Measurements from ENCODE around the gene CELSR1. TPM values are rescaled to one million over a fixed set of nuclear protein-coding genes. Genes with fewer than 3 reads are reported as not detected.

CELSR1 gene
- total RNA-seq, 1 donor from 2014 or later = 27.6 TPM

GRCh38 chr22:46549563-46549840, 12.1 kb upstream of the CELSR1 start:
- no peak overlapping the region for H3K4me3 Mint-ChIP-seq (ENCODE audit: unreplicated experiment)
- Histone ChIP-seq H3K4me2 (ENCODE audit: low read length) (peak overlapping the region; percentile 30), H3K36me3 (ENCODE audit: insufficient read depth, low read length) (no peaks in the 10 kb centered on the region), H3K9ac (ENCODE audit: low read length) (no peak overlapping the region), H3K9me3 (ENCODE audit: insufficient read depth, low read depth, low read length) (peaks cover 13% of the 10 kb centered on the region), H3K4me3 (ENCODE audit: insufficient read depth, low read depth, low read length) (no peak overlapping the region), H4K20me1 (ENCODE audit: insufficient read depth, low read length) (no peaks in the 10 kb centered on the region), H3K27me3 (ENCODE audit: insufficient read depth, low read length) (no peaks in the 10 kb centered on the region), H3K4me1 (ENCODE audit: insufficient read depth, low read length) (peaks cover 30% of the 10 kb centered on the region), H3K27ac (ENCODE audit: low read depth, low read length) (no peak overlapping the region), H2AFZ (ENCODE audit: low read depth, low read length) (no peak overlapping the region), H3K79me2 (ENCODE audit: insufficient read depth, low read length) (no peaks in the 10 kb centered on the region)
- H3K36me3 Mint-ChIP-seq (ENCODE audit: low read depth, unreplicated experiment) = peaks cover 4% of the 10 kb centered on the region
- TF ChIP-seq EZH2 (IDR thresholded peaks at IDR 0.05; ENCODE audit: insufficient read depth, low read length) = no peak
- TF ChIP-seq, protein P1, sequence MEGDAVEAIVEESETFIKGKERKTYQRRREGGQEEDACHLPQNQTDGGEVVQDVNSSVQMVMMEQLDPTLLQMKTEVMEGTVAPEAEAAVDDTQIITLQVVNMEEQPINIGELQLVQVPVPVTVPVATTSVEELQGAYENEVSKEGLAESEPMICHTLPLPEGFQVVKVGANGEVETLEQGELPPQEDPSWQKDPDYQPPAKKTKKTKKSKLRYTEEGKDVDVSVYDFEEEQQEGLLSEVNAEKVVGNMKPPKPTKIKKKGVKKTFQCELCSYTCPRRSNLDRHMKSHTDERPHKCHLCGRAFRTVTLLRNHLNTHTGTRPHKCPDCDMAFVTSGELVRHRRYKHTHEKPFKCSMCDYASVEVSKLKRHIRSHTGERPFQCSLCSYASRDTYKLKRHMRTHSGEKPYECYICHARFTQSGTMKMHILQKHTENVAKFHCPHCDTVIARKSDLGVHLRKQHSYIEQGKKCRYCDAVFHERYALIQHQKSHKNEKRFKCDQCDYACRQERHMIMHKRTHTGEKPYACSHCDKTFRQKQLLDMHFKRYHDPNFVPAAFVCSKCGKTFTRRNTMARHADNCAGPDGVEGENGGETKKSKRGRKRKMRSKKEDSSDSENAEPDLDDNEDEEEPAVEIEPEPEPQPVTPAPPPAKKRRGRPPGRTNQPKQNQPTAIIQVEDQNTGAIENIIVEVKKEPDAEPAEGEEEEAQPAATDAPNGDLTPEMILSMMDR (IDR thresholded peaks at IDR 0.05; ENCODE audit: insufficient read depth, low read depth, low read length) = no peak
- no peak for DNase-seq (ENCODE audit: low read depth)
- peaks cover 37% of the 10 kb centered on the region for H3K4me1 Mint-ChIP-seq (ENCODE audit: low read depth, unreplicated experiment)
- H3K27ac Mint-ChIP-seq (ENCODE audit: unreplicated experiment) = peak overlapping the region; percentile 77
- peaks cover 19% of the 10 kb centered on the region for H3K27me3 Mint-ChIP-seq (ENCODE audit: low read depth, unreplicated experiment)
- FAIRE-seq = no peak
- peaks cover 6% of the 10 kb centered on the region for H3K9me3 Mint-ChIP-seq (ENCODE audit: unreplicated experiment)

- Histone ChIP-seq H3K9ac (ENCODE audit: low read length) (peak overlapping the region; percentile 42), H3K27ac (ENCODE audit: low read depth, low read length) (peak overlapping the region; percentile 64), H3K9me3 (ENCODE audit: insufficient read depth, low read depth, low read length) (peaks cover 7% of the 10 kb centered on the region), H3K36me3 (ENCODE audit: insufficient read depth, low read length) (no peaks in the 10 kb centered on the region), H3K4me1 (ENCODE audit: insufficient read depth, low read length) (peaks cover 30% of the 10 kb centered on the region), H3K4me2 (ENCODE audit: low read length) (peak overlapping the region; percentile 72), H3K4me3 (ENCODE audit: insufficient read depth, low read depth, low read length) (no peak overlapping the region), H3K79me2 (ENCODE audit: insufficient read depth, low read length) (no peaks in the 10 kb centered on the region), H3K27me3 (ENCODE audit: insufficient read depth, low read length) (no peaks in the 10 kb centered on the region), H4K20me1 (ENCODE audit: insufficient read depth, low read length) (no peaks in the 10 kb centered on the region), H2AFZ (ENCODE audit: low read depth, low read length) (peak overlapping the region; percentile 26)
- peaks cover 37% of the 10 kb centered on the region for H3K4me1 Mint-ChIP-seq (ENCODE audit: low read depth, unreplicated experiment)
- H3K36me3 Mint-ChIP-seq (ENCODE audit: low read depth, unreplicated experiment) = peaks cover 4% of the 10 kb centered on the region
- TF ChIP-seq, protein P1 (IDR thresholded peaks at IDR 0.05; ENCODE audit: insufficient read depth, low read depth, low read length) = no peak
- no peak for TF ChIP-seq EZH2 (IDR thresholded peaks at IDR 0.05; ENCODE audit: insufficient read depth, low read length)
- H3K27me3 Mint-ChIP-seq (ENCODE audit: low read depth, unreplicated experiment) = peaks cover 8% of the 10 kb centered on the region
- FAIRE-seq (peak; percentile 66), DNase-seq (ENCODE audit: low read depth) (peak; percentile 87)
- H3K4me3 Mint-ChIP-seq (ENCODE audit: unreplicated experiment) = peak overlapping the region; percentile 3
- H3K9me3 Mint-ChIP-seq (ENCODE audit: unreplicated experiment) = peaks cover 2% of the 10 kb centered on the region
- H3K27ac Mint-ChIP-seq (ENCODE audit: unreplicated experiment) = peak overlapping the region; percentile 86
These were observed 10.4 kb upstream of the CELSR1 start for GRCh38 chr22:46547883-46548244.

- no peak for FAIRE-seq
- H3K79me2 ChIP-seq (ENCODE audit: insufficient read depth, low read length) = no peaks in the 10 kb centered on the region
- peak overlapping the region; percentile 64 for H3K27ac ChIP-seq (ENCODE audit: low read depth, low read length)
- H3K4me1 Mint-ChIP-seq (ENCODE audit: low read depth, unreplicated experiment) = peaks cover 37% of the 10 kb centered on the region
- TF ChIP-seq, protein P1 (IDR thresholded peaks at IDR 0.05; ENCODE audit: insufficient read depth, low read depth, low read length) = no peak
- no peak for TF ChIP-seq EZH2 (IDR thresholded peaks at IDR 0.05; ENCODE audit: insufficient read depth, low read length)
- peaks cover 4% of the 10 kb centered on the region for H4K20me1 ChIP-seq (ENCODE audit: insufficient read depth, low read length)
- H2AFZ ChIP-seq (ENCODE audit: low read depth, low read length) = peak overlapping the region; percentile 26
- H3K4me1 ChIP-seq (ENCODE audit: insufficient read depth, low read length) = peaks cover 30% of the 10 kb centered on the region
- DNase-seq (ENCODE audit: low read depth) = peak; percentile 83
- no peak overlapping the region for H3K4me3 Mint-ChIP-seq (ENCODE audit: unreplicated experiment)
- H3K4me2 ChIP-seq (ENCODE audit: low read length) = peak overlapping the region; percentile 72
- no peak overlapping the region for H3K4me3 ChIP-seq (ENCODE audit: insufficient read depth, low read depth, low read length)
- H3K36me3 ChIP-seq (ENCODE audit: insufficient read depth, low read length) = no peaks in the 10 kb centered on the region
- peaks cover 4% of the 10 kb centered on the region for H3K36me3 Mint-ChIP-seq (ENCODE audit: low read depth, unreplicated experiment)
- peaks cover 6% of the 10 kb centered on the region for H3K27me3 Mint-ChIP-seq (ENCODE audit: low read depth, unreplicated experiment)
- peak overlapping the region; percentile 59 for H3K9ac ChIP-seq (ENCODE audit: low read length)
- H3K27ac Mint-ChIP-seq (ENCODE audit: unreplicated experiment) = peak overlapping the region; percentile 86
- peaks cover under 1% of the 10 kb centered on the region for H3K9me3 Mint-ChIP-seq (ENCODE audit: unreplicated experiment)
- H3K9me3 ChIP-seq (ENCODE audit: insufficient read depth, low read depth, low read length) = peaks cover 2% of the 10 kb centered on the region
- H3K27me3 ChIP-seq (ENCODE audit: insufficient read depth, low read length) = no peaks in the 10 kb centered on the region
These were observed 9.9 kb upstream of the CELSR1 start for GRCh38 chr22:46547179-46547882.
